Kidney epithelial cell (primary cell): ENCODE measurements around the gene GPATCH8. TPM values are rescaled to one million over a fixed set of nuclear protein-coding genes. Genes with fewer than 3 reads are reported as not detected.
A peak's percentile ranks its signal among the peaks of the same experiment; 100 is the strongest.

ENCODE experiments used
- DNase-seq: peaks from one replicate; pipeline ENCODE4 v3.0.0-alpha.2; 2010; ENCODE audit warnings: low read depth
- H3K27me3 ChIP-seq: 2 replicates; pipeline ENCODE4 v1.6.0; 2011; ENCODE audit warnings: low read length; ENCODE audit not compliant: control insufficient read depth, insufficient read depth
- H3K36me3 ChIP-seq: 2 replicates; pipeline ENCODE4 v1.5.1; 2011; ENCODE audit warnings: low read length; ENCODE audit not compliant: control insufficient read depth, insufficient read depth
- H3K4me3 ChIP-seq: 2 replicates; pipeline ENCODE4 v1.5.1; 2011; ENCODE audit warnings: low read depth, mild to moderate bottlenecking, control low read depth, low read length
- CTCF ChIP-seq: IDR thresholded peaks from 2 replicates; pipeline ENCODE4 v1.5.1; 2011; ENCODE audit warnings: mild to moderate bottlenecking, moderate library complexity, low read length, control low read depth, inconsistent platforms; ENCODE audit not compliant: insufficient read depth, poor library complexity, severe bottlenecking
- total RNA-seq: library from RNA; depleted of rRNA; stranded (reverse); fragments of >200 nt; gene quantifications from 2 replicates; pipeline ENCODE4 v1.2.3, GENCODE V29; 2015

Gene GPATCH8
- total RNA-seq, 1 donor from 2014 or later: 34.9 TPM

- no peak overlapping the region for H3K4me3 ChIP-seq
- no peaks in the 10 kb centered on the region for H3K36me3 ChIP-seq
- no peak for TF ChIP-seq CTCF
- DNase-seq: no peak
- no peaks in the 10 kb centered on the region for H3K27me3 ChIP-seq
Observed at GRCh38 chr17:44424828-44425461, 78.3 kb downstream of the GPATCH8 start.

- H3K36me3 ChIP-seq: no peaks in the 10 kb centered on the region
- DNase-seq: peak; percentile 72
- no peaks in the 10 kb centered on the region for H3K27me3 ChIP-seq
- no peak overlapping the region for H3K4me3 ChIP-seq
- TF ChIP-seq CTCF: no peak
Observed at GRCh38 chr17:44417553-44417952, 85.7 kb downstream of the GPATCH8 start.

GRCh38 chr17:44416558-44417289, 86.5 kb downstream of the GPATCH8 start:
- no peak for TF ChIP-seq CTCF
- Histone ChIP-seq H3K36me3 (no peaks in the 10 kb centered on the region), H3K27me3 (no peaks in the 10 kb centered on the region), H3K4me3 (no peak overlapping the region)
- no peak for DNase-seq

- Histone ChIP-seq H3K27me3 (no peaks in the 10 kb centered on the region), H3K4me3 (no peak overlapping the region), H3K36me3 (no peaks in the 10 kb centered on the region)
- no peak for DNase-seq
- no peak for TF ChIP-seq CTCF
Observed at GRCh38 chr17:44414394-44415155, 88.6 kb downstream of the GPATCH8 start.

GRCh38 chr17:44409309-44410028, 93.7 kb downstream of the GPATCH8 start:
- no peak for DNase-seq
- Histone ChIP-seq H3K4me3 (no peak overlapping the region), H3K36me3 (no peaks in the 10 kb centered on the region), H3K27me3 (no peaks in the 10 kb centered on the region)
- no peak for TF ChIP-seq CTCF
